GM19467 (cell line): ENCODE measurements around the gene CDK11B.
A peak's percentile ranks its signal among the peaks of the same experiment; 100 is the strongest.

Experiments
- ATAC-seq: cut with Tn5 transposase; IDR thresholded peaks from one replicate; pipeline ENCODE4 v1.9.1; 2021; ENCODE audit warnings: mild to moderate bottlenecking, moderate library complexity; ENCODE audit not compliant: unreplicated experiment

Gene CDK11B

GRCh38 chr1:1617516-1617915, 41.3 kb downstream of the CDK11B start:
- ATAC-seq = no peak

- ATAC-seq = no peak
Observed at GRCh38 chr1:1616838-1617237, 42.0 kb downstream of the CDK11B start.

DNA sequence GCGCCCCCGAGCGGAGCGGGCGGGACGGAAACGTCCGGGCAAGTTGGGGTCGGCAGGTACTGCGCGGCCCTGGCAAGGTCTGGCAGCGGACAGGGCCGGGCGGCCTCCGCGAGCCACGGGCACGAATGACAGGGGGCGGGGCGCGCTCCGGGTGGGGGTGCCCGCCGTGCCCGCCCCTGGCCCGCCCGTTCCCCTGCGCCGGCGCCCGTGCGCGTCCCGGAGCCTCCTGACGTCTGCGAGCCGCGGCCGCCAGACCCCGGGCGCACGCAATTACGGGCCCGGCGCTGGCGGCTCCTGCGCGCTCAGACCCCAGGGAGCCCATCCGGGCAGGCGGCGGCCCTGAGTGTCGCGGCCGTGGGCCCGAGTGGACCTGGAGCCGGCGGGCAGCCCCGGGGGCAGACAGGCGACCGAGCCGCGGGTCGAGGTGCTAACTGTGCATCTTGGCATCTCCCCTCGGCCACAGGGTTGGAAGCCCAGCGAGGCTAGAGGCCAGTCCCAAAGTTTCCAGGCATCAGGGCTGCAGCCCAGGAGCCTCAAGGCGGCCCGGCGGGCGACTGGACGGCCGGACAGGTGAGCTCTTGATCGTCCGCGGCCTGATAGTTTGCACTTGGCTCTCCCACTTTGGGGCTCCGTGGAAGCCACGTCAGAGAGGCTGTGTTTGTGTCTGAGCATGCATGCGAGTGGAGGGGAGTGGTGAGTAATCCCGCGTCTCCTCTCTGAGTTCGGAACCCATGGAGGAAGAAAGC, 42.6 kb downstream of the CDK11B start:
- peak; percentile 1 for ATAC-seq

DNA sequence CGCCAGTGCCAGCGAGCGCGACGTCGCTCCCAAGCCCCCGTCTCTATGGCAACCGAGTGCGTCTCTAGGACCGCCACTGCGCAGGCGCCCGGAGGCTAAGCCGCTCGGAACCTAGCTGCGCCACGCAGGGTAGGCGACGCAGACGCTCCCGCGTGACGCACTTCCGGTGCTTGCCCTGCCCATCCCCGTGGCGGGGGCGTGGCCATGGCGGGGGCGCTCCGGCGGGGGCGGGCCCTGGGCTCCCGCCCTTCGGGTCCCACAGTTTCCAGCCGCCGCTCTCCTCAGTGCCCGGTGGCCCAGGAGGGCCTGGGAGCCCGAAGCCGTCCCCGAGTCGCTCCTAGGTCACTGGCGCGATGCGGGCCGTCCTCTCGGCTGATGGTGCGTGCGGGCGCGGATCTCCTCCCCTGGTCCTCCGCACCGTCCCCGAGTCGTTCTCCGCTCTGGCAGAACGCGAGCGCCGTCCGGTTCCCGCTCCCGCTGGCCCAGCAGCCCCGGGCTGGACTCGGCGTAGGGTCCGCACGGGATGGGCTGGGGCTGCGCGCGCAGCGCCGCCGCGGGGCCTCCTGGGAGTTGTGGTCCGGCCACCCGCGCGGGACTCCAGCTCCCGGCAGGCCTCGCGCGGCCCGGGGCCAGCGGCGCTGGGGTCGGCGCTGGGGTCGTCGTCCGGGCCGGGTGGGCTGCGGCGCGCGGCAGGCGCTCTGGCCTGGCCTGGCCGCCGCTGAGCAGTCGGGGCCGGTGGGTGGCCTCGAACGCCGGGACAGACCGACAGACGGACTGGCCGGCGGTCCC, 43.4 kb downstream of the CDK11B start, which contains the start of gene MIB2:
Gene MIB2 (plus strand): TSS at position 245 of the 789 bp plus-strand sequence. CDS start 7,953 bp downstream, outside the sequence.
- peak; percentile 84 for ATAC-seq

DNA sequence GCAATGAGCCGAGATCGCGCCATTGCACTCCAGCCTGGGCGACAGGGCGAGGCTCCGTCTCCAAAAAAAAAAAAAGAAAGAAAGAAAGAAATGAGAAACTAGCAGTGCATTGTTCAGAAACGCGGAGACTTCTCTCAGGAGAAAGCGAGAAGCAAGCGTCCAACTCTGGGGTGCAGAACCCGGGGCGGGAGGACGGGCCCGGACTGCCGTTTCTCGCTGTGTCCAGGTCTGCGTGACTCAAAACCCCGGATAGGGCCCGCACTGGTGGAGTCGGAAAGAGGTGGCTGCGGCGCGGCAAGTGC, 43.9 kb downstream of the CDK11B start:
- no peak for ATAC-seq

DNA sequence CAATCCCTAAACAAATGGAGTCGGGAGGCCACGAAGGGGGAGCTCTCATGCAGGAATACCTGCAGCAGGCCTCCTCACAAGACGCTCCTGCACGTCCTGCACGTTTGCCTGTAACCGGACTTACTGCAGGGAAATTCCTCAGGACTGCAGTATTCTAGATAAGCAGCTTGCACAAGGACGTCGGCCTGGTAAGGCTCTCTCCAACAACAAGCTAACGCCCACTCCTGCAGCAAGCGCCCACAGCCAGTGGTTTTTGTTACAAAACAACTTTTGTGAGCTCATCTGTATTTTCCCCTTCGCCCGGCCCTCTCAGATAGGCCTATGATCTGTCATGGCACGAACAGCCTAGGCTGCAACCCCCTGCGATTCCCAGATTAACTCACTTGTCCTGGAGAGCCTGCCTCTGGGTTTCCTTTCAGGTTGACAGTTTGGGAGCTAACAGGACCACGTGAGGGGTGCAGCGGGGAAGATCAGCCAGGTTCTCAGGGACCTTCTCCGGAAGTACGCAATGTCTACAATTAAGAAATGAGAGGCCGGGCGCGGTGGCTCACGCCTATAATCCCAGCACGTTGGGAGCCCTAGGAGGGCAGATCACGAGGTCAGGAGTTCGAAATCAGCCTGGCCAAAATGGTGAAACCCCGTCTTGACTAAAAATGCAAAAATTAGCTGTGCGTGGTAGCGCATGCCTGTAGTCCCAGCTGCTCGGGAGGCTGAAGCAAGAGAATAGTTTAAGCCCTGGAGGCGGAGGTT, 44.4 kb downstream of the CDK11B start:
- no peak for ATAC-seq

DNA sequence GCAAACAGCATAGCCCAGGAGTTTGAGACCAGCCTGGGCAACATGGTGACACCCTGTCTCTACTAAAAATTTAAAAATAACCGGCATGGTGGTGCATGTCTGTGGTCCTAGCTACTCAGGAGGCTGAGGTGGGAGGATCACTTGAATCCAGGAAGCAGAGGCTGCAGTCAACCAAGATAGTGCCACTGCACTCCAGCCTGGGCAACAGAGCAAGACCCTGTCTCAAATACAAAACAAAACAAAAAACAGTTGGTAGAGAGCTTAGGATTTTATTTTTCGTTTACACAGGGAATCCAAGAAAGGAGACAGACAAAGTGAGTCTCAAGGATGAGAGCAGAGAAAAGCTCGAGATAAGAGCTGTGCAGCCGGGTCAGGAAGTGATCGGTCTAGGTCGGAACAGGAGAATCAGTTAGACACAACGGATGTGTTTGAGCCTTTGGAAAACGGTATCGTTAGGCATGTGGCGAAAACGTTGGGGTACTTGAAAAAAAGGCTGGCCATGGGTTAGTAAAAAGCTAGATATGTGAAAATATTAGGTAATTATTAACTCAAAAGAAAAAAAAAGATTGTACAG, 45.2 kb downstream of the CDK11B start:
- no peak for ATAC-seq

- no peak for ATAC-seq
Observed at GRCh38 chr1:1612104-1612400, 46.8 kb downstream of the CDK11B start.

DNA sequence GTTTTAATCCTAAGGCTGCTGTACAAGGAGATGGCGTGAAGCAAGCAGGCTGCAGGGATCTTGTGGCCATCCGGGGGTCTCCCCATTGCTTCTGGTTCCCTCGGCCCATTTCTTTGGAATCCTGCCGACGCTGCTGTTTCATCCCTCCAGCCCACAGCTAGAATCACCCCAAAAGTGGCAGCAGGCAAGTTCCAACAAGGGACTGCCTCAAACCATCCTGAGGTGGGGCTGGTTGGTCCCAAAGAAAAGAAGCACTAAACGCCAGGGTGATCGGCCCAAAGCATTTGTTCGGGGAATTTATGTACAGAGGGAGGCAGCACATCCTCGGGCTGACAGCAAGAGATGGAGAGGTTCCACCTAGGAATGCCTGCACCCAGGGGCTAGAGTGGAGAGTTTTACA, 48.0 kb downstream of the CDK11B start:
- no peak for ATAC-seq

GRCh38 chr1:1609822-1610485, 48.9 kb downstream of the CDK11B start:
- no peak for ATAC-seq

GRCh38 chr1:1606232-1606631, 52.6 kb downstream of the CDK11B start:
- ATAC-seq = no peak

- ATAC-seq = no peak
Observed at GRCh38 chr1:1605724-1606123, 53.1 kb downstream of the CDK11B start.

- ATAC-seq = no peak
Observed at GRCh38 chr1:1605034-1605591, 53.7 kb downstream of the CDK11B start.

- ATAC-seq = no peak
Observed at GRCh38 chr1:1604374-1605033, 54.3 kb downstream of the CDK11B start.

GRCh38 chr1:1603671-1604373, 55.0 kb downstream of the CDK11B start:
- ATAC-seq = no peak

GRCh38 chr1:1602968-1603506, 55.8 kb downstream of the CDK11B start:
- no peak for ATAC-seq

- no peak for ATAC-seq
Observed at GRCh38 chr1:1602304-1602967, 56.4 kb downstream of the CDK11B start.

- ATAC-seq = no peak
Observed at GRCh38 chr1:1601564-1602303, 57.1 kb downstream of the CDK11B start.
